DMS 273 treated with DMSO at 0.1 percent for 48 hours (cell line): ENCODE data around the gene PRKCA.

Experiments
- DNase-seq: peaks from one replicate; lab custom pipeline; 2025; lab: John Stamatoyannopoulos, UW

The PRKCA gene

GRCh38 chr17:66655461-66655860, 353.0 kb downstream of the PRKCA start:
- no peak for DNase-seq

GRCh38 chr17:66655861-66656260, 353.4 kb downstream of the PRKCA start:
- DNase-seq: no peak

GRCh38 chr17:66661411-66662256, 359.2 kb downstream of the PRKCA start:
- DNase-seq: no peak

GRCh38 chr17:66662496-66662895, 360.1 kb downstream of the PRKCA start:
- DNase-seq: no peak

GRCh38 chr17:66663041-66663606, 360.7 kb downstream of the PRKCA start:
- DNase-seq: no peak

GRCh38 chr17:66664336-66664735, 361.9 kb downstream of the PRKCA start:
- no peak for DNase-seq

- DNase-seq: no peak
Observed at GRCh38 chr17:66665194-66665593, 362.8 kb downstream of the PRKCA start.

GRCh38 chr17:66667090-66667489, 364.7 kb downstream of the PRKCA start:
- DNase-seq: no peak

GRCh38 chr17:66667491-66668030, 365.1 kb downstream of the PRKCA start:
- no peak for DNase-seq

- DNase-seq: no peak
Observed at GRCh38 chr17:66670206-66670605, 367.8 kb downstream of the PRKCA start.

- no peak for DNase-seq
Observed at GRCh38 chr17:66671156-66671555, 368.7 kb downstream of the PRKCA start.

GRCh38 chr17:66673668-66674276, 371.4 kb downstream of the PRKCA start:
- peak; percentile 9 for DNase-seq

GRCh38 chr17:66675273-66675990, 373.0 kb downstream of the PRKCA start:
- no peak for DNase-seq

- DNase-seq: no peak
Observed at GRCh38 chr17:66675991-66676371, 373.6 kb downstream of the PRKCA start.

- no peak for DNase-seq
Observed at GRCh38 chr17:66676421-66676820, 374.0 kb downstream of the PRKCA start.

- DNase-seq: no peak
Observed at GRCh38 chr17:66677201-66677981, 375.0 kb downstream of the PRKCA start.

- DNase-seq: no peak
Observed at GRCh38 chr17:66678061-66678460, 375.6 kb downstream of the PRKCA start.

GRCh38 chr17:66678827-66679226, 376.4 kb downstream of the PRKCA start:
- DNase-seq: no peak

- no peak for DNase-seq
Observed at GRCh38 chr17:66679631-66680517, 377.5 kb downstream of the PRKCA start.

- no peak for DNase-seq
Observed at GRCh38 chr17:66682283-66682682, 379.9 kb downstream of the PRKCA start.
